ENCODE results near the gene TEX261. TPM values are rescaled to one million over a fixed set of nuclear protein-coding genes. Genes with fewer than 3 reads are reported as not detected.

Gene TEX261
- total and polyA plus RNA-seq, 8 donors = 45.8 to 72.3 (median 57.7) TPM

- DNase-seq (peak in 3 of 4 donors; percentile 43 to 88 (median 59)), ATAC-seq (peak; percentile 70)
- Histone ChIP-seq H3K36me3 (no peaks in the 10 kb centered on the region), H3K27ac (peak within 1 kb of the TSS; percentile 83 to 84), H3K9me3 (no peaks in the 10 kb centered on the region), H3K4me3 (peak within 1 kb of the TSS; percentile 39 to 61), H3K27me3 (peaks cover 0 to 16% of the 10 kb centered on the region in 2 donors), H3K4me1 (peaks cover 10 to 25% of the 10 kb centered on the region in 2 donors)
- TF ChIP-seq CTCF (IDR thresholded peaks at IDR 0.05) = no peak
- intact Hi-C loops (cut with DNase I) = no loop called here
These were observed 16.1 kb downstream of the TEX261 start, which contains the start of gene ANKRD53 for GRCh38 chr2:70978341-70979179. Gene ANKRD53 (plus strand): TSS chr2:70978630. CDS start chr2:70978646, 16 bp downstream.

- peak in 1 of 2 donors; percentile 20 for TF ChIP-seq CTCF (IDR thresholded peaks at IDR 0.05)
- ATAC-seq (peak; percentile 22), DNase-seq (peak in 2 of 4 donors; percentile 40 to 68)
- Histone ChIP-seq H3K4me3 (peak overlapping the region; percentile 39 to 61), H3K4me1 (peaks cover 10 to 25% of the 10 kb centered on the region in 2 donors), H3K36me3 (no peaks in the 10 kb centered on the region), H3K9me3 (no peaks in the 10 kb centered on the region), H3K27ac (peak overlapping the region; percentile 83 to 84), H3K27me3 (peaks cover 0 to 16% of the 10 kb centered on the region in 2 donors)
- intact Hi-C loops (cut with DNase I) = no loop called here
These were observed 17.0 kb downstream of the TEX261 start for GRCh38 chr2:70977605-70978205.

GRCh38 chr2:70975237-70975636 lies 19.4 kb downstream of the TEX261 start:
- Histone ChIP-seq H3K4me3 (no peak overlapping the region), H3K36me3 (no peaks in the 10 kb centered on the region), H3K27me3 (peaks cover 0 to 23% of the 10 kb centered on the region in 2 donors), H3K9me3 (no peaks in the 10 kb centered on the region), H3K27ac (no peak overlapping the region), H3K4me1 (peaks cover 10 to 25% of the 10 kb centered on the region in 2 donors)
- ATAC-seq (no peak), DNase-seq (no peak)
- intact Hi-C loops (cut with DNase I) = no loop called here
- no peak for TF ChIP-seq CTCF (IDR thresholded peaks at IDR 0.05)

GRCh38 chr2:70974592-70974991 lies 20.1 kb downstream of the TEX261 start:
- intact Hi-C loops (cut with DNase I) = no loop called here
- Histone ChIP-seq H3K36me3 (no peaks in the 10 kb centered on the region), H3K4me1 (peaks cover 10 to 25% of the 10 kb centered on the region in 2 donors), H3K9me3 (no peaks in the 10 kb centered on the region), H3K4me3 (no peak overlapping the region), H3K27ac (no peak overlapping the region), H3K27me3 (peaks cover 0 to 23% of the 10 kb centered on the region in 2 donors)
- TF ChIP-seq CTCF (IDR thresholded peaks at IDR 0.05) = no peak
- DNase-seq (no peak), ATAC-seq (no peak)

- peaks cover 4 to 59% of the 10 kb centered on the region in 2 donors for H3K27me3 ChIP-seq
- H3K4me1 ChIP-seq = peaks cover 0 to 9% of the 10 kb centered on the region in 2 donors
- H3K36me3 ChIP-seq = no peaks in the 10 kb centered on the region
- intact Hi-C loops (cut with DNase I) = no loop called here
- ATAC-seq (no peak), DNase-seq (no peak)
- H3K27ac ChIP-seq = no peak overlapping the region
- H3K4me3 ChIP-seq = no peak overlapping the region
- H3K9me3 ChIP-seq = no peaks in the 10 kb centered on the region
- TF ChIP-seq CTCF (IDR thresholded peaks at IDR 0.05) = no peak
These were observed 27.5 kb downstream of the TEX261 start for GRCh38 chr2:70967189-70967588.
